GM18498 (cell line): Measurements from ENCODE around the gene BRINP3.
"Not testable (repeated sequence)": the region's sequence is repeated elsewhere in the genome, so short reads cannot be mapped to it uniquely, and the experiment has no call there.

Experiments
- ATAC-seq: cut with Tn5 transposase; IDR thresholded peaks from one replicate; pipeline ENCODE4 v1.9.1; 2021; ENCODE audit warnings: mild to moderate bottlenecking, moderate library complexity; ENCODE audit not compliant: unreplicated experiment

Gene BRINP3

GRCh38 chr1:190126728-190127127 is 350.9 kb downstream of the BRINP3 start:
- no peak for ATAC-seq

GRCh38 chr1:190124068-190124467 is 353.6 kb downstream of the BRINP3 start:
- no peak for ATAC-seq

- not testable (repeated sequence) for ATAC-seq
Observed at GRCh38 chr1:190120564-190120963, 357.1 kb downstream of the BRINP3 start.

GRCh38 chr1:190119683-190120082 is 358.0 kb downstream of the BRINP3 start:
- no peak for ATAC-seq

DNA sequence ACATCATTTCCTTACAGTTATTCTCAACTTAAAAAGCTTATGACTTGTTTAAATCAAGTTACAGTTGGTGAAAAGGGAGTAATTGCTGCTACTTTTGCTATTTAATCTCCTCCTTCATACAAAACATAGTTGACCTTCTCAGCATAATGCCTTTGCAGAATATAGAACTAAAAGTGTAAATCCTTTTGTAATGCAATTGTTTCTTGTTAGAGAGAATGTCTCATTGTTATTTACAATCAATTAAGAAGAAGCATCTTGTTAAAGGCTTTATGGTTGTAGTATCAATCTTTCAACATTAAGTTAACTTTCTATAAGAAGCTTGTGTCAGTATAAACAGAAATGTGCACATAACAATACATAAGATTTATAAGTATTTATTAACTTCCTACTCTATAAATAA is 360.7 kb downstream of the BRINP3 start:
- ATAC-seq = no peak

GRCh38 chr1:190104961-190105360 is 372.7 kb downstream of the BRINP3 start:
- no peak for ATAC-seq

- ATAC-seq = no peak
Observed at GRCh38 chr1:190102757-190103326, 374.8 kb downstream of the BRINP3 start.

DNA sequence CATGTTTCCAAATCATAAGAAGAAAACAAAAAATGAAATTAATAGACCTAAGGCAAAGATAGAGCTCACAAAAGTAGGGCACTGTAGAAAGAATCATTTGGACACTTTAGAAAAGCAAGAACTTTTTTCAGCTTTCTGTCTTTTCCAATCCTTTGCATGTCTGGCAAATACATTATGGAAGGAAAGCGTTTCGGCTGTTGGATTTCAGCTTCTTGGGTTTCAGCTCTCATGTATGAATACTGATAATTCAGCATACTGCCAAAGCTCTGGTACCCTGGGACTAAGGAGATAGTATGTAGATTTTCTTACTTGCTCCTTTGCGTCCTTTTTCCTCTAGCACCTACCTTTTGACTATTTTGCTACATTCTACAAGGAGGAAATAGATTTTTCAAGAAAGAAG is 375.9 kb downstream of the BRINP3 start:
- no peak for ATAC-seq

GRCh38 chr1:190098756-190099155 is 378.9 kb downstream of the BRINP3 start:
- ATAC-seq = no peak

DNA sequence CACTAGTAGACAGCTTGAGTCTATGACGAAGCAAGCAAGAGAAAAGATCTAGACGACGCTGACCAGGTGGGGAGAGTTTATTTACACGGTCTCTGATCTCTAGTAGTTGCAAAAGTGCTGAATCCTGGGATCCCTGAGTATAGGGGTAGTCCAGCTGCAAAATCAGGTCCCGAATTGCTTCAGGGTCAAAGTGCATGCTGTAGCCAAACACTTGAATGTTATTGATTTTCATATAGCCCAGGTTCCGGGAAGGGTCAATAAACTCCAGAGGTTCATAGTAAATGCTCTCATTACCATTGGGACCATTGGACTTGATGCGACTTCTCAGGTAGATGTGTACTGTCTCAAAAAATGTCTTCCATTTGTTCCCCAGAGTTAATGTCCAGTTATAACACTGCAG is 379.6 kb downstream of the BRINP3 start:
- no peak for ATAC-seq

- ATAC-seq = no peak
Observed at GRCh38 chr1:190095596-190095995, 382.1 kb downstream of the BRINP3 start.

GRCh38 chr1:190084552-190084951 is 393.1 kb downstream of the BRINP3 start:
- ATAC-seq = no peak

GRCh38 chr1:190068304-190068703 is 409.4 kb downstream of the BRINP3 start:
- ATAC-seq = no peak

DNA sequence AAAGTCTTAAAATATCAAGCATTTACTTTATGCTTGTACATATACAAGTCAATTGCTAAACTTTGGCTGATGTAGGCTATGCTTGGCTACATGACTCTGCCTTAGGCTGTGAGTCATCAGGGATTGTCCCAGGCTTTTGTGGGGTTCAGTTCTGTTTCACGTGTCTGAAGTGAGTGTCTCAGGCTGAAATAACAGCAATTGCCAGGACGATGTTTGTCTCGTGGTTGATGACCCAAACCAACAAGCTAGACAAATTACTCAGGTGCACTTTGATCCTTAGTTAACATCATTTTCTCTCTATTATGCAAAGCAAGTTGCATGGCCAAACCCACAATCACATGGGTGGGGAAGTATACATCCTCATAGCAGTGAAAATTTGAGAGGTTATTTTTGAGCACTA is 410.1 kb downstream of the BRINP3 start:
- no peak for ATAC-seq

DNA sequence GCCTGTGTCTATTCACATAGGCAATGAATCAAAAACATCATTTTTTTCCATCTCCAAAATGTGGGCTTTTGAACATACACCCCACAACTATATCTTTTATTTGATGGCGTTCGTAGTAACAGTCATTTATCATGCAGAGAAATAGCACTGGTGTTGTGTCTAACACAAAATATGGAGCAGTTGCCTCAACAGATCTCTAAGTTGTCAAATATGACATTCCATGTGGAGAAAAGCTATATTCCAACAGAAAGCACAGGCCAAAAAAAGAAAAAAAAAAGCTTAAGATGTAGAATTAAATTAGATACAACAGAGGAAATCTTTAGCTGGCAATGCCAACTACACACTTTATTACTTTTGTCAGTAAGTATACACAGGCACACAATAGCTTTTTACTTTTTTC is 411.7 kb downstream of the BRINP3 start:
- ATAC-seq = no peak

DNA sequence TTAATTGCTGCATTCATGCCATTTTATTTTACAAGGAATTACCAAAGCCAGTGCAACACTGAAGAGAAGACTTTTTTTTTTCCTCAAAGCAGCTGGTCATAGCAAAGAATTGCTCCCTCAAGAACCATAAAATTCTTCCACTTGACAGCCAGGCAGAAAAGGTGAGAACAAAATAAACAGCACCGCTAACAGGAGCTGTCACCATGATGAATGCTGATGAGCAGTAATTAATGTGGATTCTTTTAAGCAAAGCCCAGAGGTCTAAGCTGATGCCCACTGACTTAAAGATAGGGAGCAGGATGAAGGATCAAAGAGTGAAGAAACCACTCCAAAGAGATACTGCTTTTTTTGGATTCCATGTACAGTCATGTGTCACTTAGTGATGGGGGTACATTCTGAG is 428.4 kb downstream of the BRINP3 start:
- ATAC-seq = no peak
